NCI-H345 (cell line): Measurements from ENCODE around the gene UNC13C.
"Not testable (repeated sequence)": the region's sequence is repeated elsewhere in the genome, so short reads cannot be mapped to it uniquely, and the experiment has no call there.

Source experiments
- DNase-seq: peaks from one replicate; lab custom pipeline; 2025; lab: John Stamatoyannopoulos, UW

Gene UNC13C

DNA sequence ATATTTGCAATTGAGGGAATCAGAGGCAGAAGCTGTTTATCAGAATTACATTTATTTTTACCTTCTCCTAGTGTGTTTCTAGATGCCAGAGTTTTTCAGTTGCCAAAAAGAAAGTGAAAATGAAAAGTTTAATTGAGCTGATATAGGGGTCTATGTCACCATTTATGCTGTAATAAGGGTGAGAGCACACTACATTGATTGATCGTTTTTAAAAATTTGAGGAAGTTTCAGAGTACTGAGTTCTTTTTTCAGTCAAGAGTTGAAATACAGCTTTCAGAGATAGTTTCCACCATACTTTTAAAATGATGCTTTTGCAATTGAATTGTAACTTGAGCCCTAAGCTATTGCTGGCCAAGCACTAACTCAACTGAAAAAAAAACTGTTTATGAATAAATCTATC is 326.9 kb downstream of the UNC13C start:
- no peak for DNase-seq

DNA sequence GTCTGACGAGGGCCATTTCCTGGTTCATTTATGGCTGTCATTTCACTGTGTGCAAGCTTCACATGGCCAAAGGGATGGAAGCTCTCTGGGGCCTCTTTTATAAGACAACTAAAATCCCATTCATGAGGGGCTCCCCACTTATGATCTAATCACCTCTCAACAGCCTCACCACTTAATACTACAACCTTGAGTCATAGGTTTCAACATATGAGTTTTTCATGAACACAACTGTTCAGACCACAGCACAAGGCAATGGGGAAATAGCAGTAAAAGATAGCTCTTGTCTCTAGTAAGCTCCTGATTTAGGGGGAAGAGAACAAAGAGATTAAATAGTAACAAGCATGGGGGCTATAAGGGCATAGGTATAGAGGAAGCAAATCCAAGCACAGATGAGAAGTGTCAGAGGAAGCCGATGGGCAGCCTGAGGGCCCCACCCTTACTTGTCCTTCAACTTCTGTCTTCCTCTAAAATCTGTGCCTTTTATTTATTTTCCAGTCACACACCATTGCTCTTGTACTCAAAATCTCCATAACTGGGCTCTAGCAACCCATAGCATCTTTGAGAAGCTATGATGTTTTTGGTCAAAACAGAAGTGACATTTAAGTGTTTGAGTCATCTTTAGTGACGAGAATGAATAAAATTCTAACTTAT is 329.1 kb downstream of the UNC13C start:
- DNase-seq, result no peak

DNA sequence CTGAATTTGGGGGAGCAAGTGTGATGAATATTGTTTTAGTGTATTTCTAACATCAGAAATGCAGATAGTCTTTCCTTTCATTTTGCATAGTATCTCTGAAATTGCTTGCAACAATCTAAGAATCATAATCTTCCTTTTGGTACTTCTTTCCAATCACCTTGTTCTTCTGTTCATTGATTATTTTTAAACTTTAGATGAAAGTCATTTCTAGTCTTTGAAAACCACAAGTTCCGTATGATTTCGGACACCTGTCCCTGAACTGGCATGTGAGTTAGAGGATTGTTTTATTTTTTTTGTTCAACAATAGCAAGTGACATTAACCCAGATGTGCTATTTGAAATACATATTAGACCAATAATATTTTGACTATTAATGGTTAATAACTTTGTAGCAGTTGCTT is 329.7 kb downstream of the UNC13C start:
- DNase-seq, result no peak

DNA sequence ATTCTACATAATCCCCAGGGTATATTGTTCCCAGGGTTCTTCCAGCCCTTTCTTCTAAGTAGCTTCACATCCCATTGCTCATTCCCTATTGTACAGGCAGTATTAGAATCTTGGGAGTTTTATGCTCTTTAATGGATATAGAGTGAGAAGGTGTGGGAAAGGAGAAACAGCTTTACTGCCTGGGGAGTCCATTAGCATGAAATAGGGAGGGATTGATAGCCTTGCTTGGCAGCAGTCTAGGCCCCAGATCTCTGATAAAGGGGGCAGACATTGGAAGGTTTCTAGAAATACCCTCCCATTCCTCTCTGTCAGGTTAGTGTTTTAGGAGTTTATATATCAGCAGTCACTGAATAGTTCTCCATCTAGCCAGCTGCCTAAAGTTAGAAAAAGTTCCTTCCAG is 334.3 kb downstream of the UNC13C start:
- DNase-seq, result no peak

DNA sequence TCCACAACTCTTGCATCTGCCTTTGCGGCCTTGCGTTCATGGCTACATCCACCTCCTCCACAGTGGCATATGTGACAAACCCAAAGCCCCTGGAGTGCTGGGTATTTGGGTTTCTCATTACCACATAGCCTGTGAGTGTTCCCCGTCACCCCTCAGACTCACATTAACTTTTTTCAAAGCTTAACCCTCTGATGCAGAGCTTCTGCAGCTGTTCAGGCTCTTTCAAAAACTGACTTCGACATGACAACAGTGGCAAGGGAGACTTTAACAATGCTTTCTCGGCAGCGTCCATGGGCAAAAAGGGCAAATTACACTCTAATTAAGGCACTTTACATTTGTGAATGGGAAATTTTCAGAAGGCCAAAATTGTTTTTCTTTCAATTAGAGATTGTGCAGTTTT is 343.2 kb downstream of the UNC13C start:
- DNase-seq, result no peak

DNA sequence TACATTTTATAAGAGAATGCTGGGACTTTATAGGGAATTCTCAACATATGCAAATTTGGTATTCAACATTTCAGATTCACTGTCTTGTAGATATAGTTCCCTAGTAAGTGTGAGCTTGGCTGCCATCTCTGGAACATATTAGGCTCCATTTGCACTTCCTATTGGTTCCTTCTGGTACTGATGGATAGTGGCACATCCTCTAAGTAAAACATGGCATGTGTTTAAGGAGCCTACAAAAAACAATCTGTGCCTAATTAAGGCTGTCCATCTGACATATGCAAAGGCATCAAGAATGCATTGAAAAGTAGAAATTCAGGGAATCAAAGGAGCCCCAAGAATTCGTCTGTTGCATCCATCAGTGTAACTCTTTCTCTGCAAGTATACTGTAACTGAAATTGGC is 344.1 kb downstream of the UNC13C start:
- DNase-seq, result no peak

DNA sequence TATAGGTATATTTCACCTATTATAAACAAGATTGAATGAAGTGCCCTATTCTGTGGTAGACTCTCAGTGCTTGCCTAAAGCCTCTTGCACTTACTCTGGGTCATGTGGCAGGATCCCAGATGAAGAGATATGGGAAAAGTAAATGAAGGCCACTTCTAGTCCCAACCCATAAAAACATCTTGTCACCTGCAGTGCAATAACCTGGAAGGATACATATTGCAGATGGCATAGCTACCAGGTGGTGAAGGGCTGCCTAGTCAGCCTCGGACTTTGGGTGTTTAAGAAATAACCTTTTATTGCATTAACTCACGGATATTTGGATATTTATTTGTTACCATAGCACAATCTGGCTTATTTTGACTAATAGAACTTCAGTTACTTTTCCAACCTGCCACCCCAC is 367.1 kb downstream of the UNC13C start:
- DNase-seq, result no peak

DNA sequence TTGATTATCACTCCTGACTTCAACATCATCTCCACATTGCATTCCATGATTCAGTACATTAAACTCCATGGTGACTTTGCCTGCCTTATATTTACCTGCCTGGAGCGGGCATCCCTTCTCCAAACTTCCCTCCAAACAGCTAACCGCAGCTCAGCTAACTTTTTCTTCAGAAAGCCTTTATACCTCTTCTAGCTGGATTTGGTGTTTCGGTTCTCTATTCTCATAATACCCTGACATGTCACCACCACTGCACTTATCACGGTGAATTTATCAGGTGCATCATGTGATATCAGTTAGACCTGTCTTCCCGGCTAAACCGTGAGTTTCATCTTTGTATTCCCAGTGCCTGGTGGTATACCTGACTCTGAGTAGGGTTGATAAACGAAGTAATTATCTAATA is 367.6 kb downstream of the UNC13C start:
- DNase-seq, result no peak

DNA sequence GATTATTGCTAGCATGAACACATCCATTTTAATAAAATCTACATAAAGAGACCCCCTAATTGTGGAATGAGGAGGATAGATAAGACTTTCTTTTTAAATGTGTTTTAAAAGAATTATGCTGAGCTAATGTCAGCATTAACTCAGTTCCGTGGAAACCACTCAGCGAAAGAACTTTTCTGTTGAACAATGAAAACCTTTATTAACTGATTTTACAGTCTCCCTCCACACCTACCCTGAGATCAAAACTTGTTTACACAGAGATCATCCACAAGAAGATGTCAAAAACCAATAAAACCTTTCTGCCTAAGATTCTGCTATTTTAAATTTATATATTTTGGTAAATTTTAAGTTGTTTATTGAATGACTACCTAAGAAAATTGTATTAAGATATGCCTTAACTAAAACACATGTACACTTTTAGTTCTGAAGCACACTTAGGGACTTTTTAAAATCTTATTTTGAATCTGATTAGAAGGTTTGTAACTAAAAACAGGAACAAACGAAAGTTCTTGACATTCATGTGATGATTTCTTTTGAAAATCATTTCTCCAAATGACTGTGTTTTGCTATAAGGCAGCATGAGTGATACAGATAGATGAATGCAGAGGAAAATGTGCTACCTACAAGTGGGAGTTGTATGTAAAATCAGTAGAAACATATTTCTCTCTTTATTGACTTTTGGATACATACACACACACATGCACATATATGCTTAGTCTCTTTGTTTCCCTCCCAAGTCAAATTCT is 369.0 kb downstream of the UNC13C start:
- no peak for DNase-seq

DNA sequence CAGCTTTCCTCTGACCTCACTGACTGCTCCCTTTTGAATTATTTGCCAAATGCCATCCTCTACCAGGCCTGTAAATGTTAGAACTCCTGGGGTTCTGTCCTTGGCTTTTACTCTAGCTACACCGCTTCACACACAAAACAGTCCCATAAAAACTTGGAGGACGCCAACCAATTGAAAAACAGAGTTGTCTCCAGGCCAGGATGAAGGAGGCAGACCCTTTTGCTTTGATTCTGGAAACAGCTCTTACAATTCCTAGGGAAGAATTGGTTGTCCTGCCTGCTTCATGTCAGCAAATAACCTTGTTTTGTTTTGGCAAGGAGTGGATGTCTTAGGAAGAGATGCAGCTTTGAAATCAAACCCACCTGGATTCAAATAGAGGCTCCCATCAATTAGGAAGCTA is 375.5 kb downstream of the UNC13C start:
- DNase-seq, result no peak

DNA sequence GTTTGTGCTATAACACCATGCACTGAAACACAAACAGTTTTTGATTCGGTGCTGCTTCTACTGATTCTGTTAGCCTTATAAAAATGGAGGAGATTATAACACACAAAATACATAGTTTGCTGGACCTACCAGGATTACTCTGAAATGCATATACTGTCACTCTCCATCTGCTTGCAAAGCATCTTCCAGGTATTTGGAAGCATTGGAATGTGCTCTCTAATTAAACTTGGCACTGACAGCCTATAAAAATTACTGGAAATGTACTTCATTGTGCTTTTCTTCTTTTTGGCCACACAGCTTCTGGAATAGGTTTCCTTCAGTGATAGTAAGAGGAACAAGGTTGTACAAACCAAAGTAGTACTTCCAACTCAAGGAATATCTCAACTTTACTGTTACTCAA is 376.1 kb downstream of the UNC13C start:
- no peak for DNase-seq

DNA sequence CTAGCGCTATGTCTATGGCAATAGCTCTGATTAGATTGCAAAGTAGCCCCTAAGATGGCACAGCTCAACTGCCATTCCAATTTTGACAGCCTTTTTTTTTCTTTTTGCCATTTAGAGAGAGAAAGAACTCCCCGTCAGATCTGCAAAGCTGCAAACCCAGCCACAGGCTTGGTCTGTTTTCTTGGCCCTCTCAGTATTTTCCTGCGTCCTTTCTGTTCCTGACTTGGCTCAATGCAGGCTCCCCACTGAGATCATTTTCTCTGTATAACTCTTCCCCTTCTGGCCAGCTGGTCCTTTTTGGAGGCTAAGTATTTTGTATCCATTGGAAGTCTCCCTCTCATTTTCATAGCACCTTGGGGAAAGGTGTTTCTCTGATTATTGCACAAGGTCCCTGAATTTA is 386.7 kb downstream of the UNC13C start:
- no peak for DNase-seq

DNA sequence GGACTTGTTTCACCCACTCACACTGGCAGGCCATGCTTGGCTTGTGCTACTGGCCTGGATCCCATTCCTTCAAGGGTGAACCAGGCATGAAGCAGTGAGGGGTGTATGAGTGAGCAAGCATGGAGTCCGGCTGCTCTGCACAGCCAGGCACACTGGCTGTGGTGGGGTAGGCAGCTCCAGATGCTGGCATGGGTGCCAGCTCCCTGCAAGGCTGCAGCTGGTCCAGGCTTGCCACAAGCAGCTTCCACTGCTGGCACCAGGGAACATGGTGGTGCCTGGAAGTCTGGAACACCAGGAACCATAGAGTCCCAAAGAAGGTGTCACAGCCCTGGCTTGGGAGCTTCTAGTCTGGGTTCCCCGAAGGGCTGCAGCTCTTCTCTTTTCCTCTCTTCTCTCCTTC is 395.1 kb downstream of the UNC13C start:
- no peak for DNase-seq

DNA sequence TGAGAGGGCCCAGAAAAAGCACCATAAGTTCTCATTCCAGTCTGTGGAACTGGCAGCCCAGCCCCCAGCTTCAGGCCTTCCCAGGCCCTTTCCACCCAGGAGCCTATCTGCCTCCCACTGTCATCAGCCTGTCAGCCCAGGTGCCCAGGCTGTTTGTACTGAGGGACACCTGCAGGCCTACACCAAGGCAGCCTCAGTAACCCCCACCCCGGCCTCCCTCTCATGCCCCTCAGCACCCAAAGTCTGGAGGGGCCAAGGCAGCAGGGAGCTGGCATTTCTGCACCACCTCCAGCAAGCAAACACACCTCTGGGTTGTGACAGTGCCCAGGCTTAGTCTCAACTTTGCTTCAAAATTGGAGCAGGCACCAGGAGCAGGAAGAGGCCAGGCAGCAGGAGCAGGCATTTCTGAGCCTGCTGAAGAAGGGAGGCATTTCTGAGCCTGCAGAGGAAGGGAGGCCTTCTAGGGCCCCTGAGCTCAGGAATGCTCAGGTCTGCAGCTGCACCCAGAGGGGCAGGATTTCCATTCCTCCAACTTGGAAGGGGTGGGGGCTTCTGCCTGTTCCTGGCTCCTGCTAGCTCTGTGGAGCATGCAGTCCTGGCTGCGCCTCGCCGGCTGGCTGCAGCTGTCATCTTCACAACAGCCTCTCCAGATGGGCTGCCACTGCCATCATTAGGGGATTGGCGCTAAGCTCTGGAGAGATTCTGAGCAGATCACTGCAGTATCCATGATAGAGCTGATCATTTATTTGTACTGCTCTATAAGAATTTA is 396.1 kb downstream of the UNC13C start:
- no peak for DNase-seq

DNA sequence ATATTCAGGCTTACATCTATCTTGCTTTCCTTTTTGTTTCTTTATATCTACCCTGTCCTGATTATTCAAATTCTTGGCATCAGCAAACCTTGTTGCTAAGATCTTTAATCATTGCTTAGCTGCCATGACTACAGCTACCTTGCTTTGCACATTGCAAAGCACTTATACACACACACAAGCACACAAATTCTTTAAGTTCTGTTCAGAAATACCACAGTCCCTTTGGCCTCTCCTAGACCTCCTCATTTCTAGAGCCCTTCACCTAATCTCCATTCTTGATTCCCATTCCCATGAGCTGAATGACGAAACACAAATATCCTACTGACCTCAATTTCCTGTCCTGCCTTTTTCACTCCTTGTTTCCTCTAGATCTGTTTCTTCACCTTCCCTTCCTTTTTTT is 409.6 kb downstream of the UNC13C start:
- no peak for DNase-seq

DNA sequence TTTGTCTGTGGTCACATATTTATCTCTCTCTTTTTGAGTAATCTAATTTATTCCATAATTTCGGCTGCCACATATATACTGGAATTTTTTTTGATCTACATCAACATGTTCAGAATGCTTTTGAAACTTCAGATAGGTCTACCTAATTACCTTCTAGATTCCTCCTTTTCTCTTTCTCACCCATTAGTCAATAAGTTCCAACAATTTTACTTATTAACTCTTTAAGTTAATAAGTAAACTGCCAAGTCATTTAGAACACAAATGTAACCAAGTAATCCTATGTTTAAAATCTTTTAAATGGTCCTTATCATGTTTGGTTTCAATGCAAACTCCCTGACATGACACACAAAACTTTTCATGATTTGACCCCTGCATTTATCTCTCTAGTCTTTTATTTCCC is 410.5 kb downstream of the UNC13C start:
- no peak for DNase-seq

DNA sequence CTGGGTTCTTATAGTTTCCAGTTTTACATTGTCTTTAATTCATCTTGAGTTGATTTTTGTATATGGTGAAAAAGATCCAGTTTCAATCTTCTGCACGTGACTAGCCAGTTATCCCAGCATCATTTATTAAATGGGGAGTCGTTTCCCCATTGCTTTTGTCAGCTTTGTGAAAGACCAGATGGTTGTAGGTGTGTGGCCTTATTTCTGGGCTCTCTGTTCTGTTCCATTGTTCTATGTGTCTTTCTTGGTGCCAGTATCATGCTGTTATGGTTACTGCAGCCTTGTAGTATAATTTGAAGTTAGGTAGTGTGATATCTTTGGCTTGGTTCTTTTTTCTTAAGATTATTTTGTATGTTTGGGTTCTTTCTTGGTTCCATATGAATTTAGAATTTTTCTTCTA is 432.2 kb downstream of the UNC13C start:
- DNase-seq, result no peak

DNA sequence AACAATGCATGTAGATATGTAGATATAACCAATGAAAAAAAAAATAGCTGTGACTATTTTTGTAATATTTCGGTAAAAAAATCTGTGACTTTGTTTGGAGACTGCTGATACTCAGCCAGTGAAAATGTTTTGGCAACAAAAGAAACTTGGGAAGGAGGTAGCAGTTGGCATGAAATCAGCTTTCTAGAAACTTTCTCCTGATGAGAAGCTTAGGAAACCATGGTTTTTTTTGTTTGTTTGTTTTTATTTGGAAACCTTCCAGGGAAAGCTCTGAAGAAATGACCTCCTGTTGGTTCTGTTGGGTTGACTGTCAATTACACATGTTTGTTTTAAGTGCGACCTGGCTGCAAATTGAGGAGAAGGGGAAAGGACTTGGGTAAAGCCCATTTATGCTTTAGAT is 445.9 kb downstream of the UNC13C start:
- DNase-seq, result peak; percentile 0

DNA sequence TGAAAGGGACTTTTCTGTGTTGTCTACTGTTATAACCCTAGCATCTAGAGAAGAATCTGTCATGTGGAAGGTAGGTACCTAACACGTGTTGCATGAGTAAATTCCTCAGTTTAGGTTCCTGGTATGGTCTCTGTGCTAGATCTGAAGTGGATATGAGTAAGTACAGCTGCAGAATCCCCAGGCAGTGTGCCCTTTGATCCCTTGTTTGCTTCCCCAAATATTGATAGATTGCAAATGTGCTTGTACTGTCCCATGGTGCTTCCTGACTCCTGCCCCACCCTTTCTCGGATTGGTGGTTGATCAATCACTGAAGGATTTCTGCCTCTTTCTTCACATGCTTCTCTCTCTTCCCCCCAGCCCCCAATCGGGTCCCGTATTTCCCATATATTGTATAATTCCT is 450.4 kb downstream of the UNC13C start:
- no peak for DNase-seq

DNA sequence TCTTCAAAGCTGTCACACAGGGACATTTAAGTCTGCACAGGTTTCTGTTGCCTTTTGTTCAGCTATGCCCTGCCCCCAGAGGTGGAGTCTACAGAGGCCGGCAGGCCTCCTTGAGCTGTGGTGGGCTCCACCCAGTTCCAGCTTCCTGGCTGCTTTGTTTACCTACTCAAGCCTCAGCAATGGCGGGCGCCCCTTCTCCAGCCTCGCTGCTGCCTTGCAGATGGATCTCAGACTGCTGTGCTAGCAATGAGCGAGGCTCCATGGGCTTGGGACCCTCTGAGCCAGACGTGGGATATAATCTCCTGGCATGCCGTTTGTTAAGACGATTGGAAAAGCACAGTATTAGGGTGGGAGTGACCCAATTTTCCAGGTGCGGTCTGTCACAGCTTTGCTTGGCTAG is 472.0 kb downstream of the UNC13C start:
- not testable (repeated sequence) for DNase-seq

DNA sequence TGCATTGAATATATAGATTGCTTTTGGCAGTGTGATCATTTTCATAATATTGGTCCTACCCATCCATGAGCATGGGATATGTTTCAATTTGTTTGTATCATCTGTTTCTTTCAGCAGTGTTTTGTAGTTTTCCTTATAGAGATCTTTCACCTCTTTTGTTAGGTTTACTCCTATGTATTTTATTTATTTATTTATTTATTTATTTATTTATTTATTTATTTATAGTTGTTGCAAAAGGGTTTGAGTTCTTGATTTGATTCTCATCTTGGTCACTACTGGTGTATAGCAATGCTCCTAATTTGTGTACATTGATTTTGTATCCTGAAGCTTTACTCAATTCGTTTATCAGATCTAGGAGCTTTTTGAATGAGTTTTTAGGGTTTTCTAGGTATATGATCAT is 478.2 kb downstream of the UNC13C start:
- DNase-seq, result no peak

DNA sequence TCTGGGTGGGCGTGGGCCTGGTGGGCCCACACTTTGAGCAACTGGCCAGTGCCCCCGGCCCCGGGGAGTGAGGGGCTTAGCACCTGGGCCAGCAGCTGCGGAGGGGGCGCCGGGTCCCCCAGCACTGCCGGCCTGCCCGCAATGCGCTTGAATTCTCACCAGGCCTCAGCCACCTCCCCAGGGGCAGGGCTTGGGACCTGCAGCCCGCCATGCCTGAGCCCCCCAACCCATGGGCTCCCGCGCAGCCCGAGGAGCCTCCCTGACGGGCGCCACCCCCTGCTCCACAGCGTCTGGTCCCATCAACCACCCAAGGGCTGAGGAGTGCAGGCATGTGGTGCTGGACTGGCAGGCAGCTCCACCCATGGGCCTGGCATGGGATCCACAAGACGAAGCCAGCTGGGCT is 484.3 kb downstream of the UNC13C start:
- DNase-seq, result no peak

DNA sequence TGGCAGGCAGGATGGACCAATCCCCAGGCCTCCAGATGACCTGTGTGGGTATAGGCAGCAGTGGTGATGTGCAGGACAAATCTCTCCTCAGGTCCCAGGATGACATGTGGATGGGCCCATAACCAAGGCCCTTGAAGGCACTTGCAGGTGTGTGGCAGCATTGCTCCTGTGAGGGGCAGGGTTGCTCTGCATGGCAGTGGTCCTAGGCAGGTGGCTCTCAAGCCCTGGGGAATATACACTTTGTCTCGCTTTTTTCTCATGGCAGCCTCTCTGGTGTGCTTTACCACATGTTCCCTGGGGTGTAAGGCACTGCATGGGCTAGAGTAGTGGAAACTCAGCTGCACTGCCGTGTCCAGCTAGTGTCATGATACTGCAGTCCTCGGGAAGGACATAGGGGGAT is 503.6 kb downstream of the UNC13C start:
- no peak for DNase-seq
